Cardiac septum (tissue), 1 donor: ENCODE results near the gene GP5. TPM values are rescaled to one million over a fixed set of nuclear protein-coding genes. Genes with fewer than 3 reads are reported as not detected.

Experiments used
- DNase-seq: peaks from one replicate; pipeline ENCODE4 v3.0.0-alpha.2; 2020; ENCODE audit warnings: low spot score
- intact Hi-C: fragments of 100-400 bp; cut with DNase I; formaldehyde crosslinking; loops from one replicate; pipeline ENCODE4 v1.14.0; 2022
- total RNA-seq: library from RNA; stranded (reverse); fragmentation: NEBNext Ultra II Directional; extraction: Animal tissue kit (Norgen Biotek cat#: 25700); gene quantifications from one replicate; pipeline ENCODE4 v1.2.1, GENCODE V29; 2021
- donor health status: DM: no; HTN: no; CAD: no.

GP5 gene
- total RNA-seq, 1 donor from 2014 or later = 0.22 TPM

GRCh38 chr3:194357681-194358080 lies 41.4 kb downstream of the GP5 start:
- DNase-seq = no peak
- intact Hi-C loops = no loop called here

- DNase-seq = no peak
- intact Hi-C loops = no loop called here
These were observed 43.7 kb downstream of the GP5 start for GRCh38 chr3:194355379-194355778.

GRCh38 chr3:194354315-194354714 lies 44.8 kb downstream of the GP5 start:
- intact Hi-C loops = no loop called here
- no peak for DNase-seq

GRCh38 chr3:194352667-194353246 lies 46.3 kb downstream of the GP5 start:
- no peak for DNase-seq
- intact Hi-C loops = no loop called here

GRCh38 chr3:194351952-194352536 lies 47.0 kb downstream of the GP5 start:
- no peak for DNase-seq
- intact Hi-C loops = no loop called here

- intact Hi-C loops = no loop called here
- no peak for DNase-seq
These were observed 47.9 kb downstream of the GP5 start, which contains the start of gene CPN2 for GRCh38 chr3:194351080-194351672. Gene CPN2 (minus strand): TSS chr3:194351328. CDS start chr3:194342702, 8,626 bp downstream.

- DNase-seq = no peak
- intact Hi-C loops = no loop called here
These were observed 48.4 kb downstream of the GP5 start for GRCh38 chr3:194350726-194351071.

- no peak for DNase-seq
- intact Hi-C loops = no loop called here
These were observed 50.7 kb downstream of the GP5 start for GRCh38 chr3:194348354-194348753.

GRCh38 chr3:194346621-194347020 lies 52.4 kb downstream of the GP5 start:
- intact Hi-C loops = no loop called here
- DNase-seq = no peak

GRCh38 chr3:194346035-194346434 lies 53.0 kb downstream of the GP5 start:
- intact Hi-C loops = no loop called here
- DNase-seq = no peak

Other genes with a start within 250 kb of the GP5 start
- 0.35 TPM for gene CPN2, start 47.9 kb downstream of the GP5 start, total RNA-seq
- gene LRRC15, start 29.5 kb downstream of the GP5 start, total RNA-seq = 0.38 TPM
- gene ATP13A3, start 87.7 kb upstream of the GP5 start, total RNA-seq = 217 TPM
- 5.7 TPM for gene TMEM44, start 234.2 kb upstream of the GP5 start, total RNA-seq